SHP77 treated with DMSO at 0.1 percent for 48 hours (cell line): Measurements from ENCODE around the gene TSPAN18.

Source experiments
- DNase-seq: peaks from one replicate; lab custom pipeline; 2025; lab: John Stamatoyannopoulos, UW

TSPAN18 gene

GRCh38 chr11:44848203-44848962 is 121.6 kb downstream of the TSPAN18 start:
- no peak for DNase-seq

- DNase-seq = no peak
These were observed 122.2 kb downstream of the TSPAN18 start for GRCh38 chr11:44848963-44849350.

- DNase-seq = no peak
These were observed 122.7 kb downstream of the TSPAN18 start for GRCh38 chr11:44849424-44849823.

- DNase-seq = no peak
These were observed 123.2 kb downstream of the TSPAN18 start for GRCh38 chr11:44849922-44850321.

- DNase-seq = no peak
These were observed 124.7 kb downstream of the TSPAN18 start for GRCh38 chr11:44851496-44851895.

GRCh38 chr11:44852159-44852747 is 125.5 kb downstream of the TSPAN18 start:
- no peak for DNase-seq

GRCh38 chr11:44852952-44853351 is 126.2 kb downstream of the TSPAN18 start:
- DNase-seq = no peak

GRCh38 chr11:44853666-44854065 is 126.9 kb downstream of the TSPAN18 start:
- no peak for DNase-seq

- DNase-seq = no peak
These were observed 127.3 kb downstream of the TSPAN18 start for GRCh38 chr11:44854086-44854485.

GRCh38 chr11:44854741-44855492 is 128.2 kb downstream of the TSPAN18 start:
- DNase-seq = no peak

GRCh38 chr11:44855493-44855849 is 128.7 kb downstream of the TSPAN18 start:
- DNase-seq = no peak

GRCh38 chr11:44857490-44858090 is 130.8 kb downstream of the TSPAN18 start:
- DNase-seq = no peak

- no peak for DNase-seq
These were observed 132.2 kb downstream of the TSPAN18 start for GRCh38 chr11:44858796-44859527.

GRCh38 chr11:44859528-44859925 is 132.8 kb downstream of the TSPAN18 start:
- DNase-seq = no peak

GRCh38 chr11:44860346-44860745 is 133.6 kb downstream of the TSPAN18 start:
- no peak for DNase-seq

GRCh38 chr11:44861849-44862557 is 135.2 kb downstream of the TSPAN18 start:
- DNase-seq = no peak

- no peak for DNase-seq
These were observed 135.9 kb downstream of the TSPAN18 start for GRCh38 chr11:44862558-44863101.

GRCh38 chr11:44863231-44863630 is 136.5 kb downstream of the TSPAN18 start:
- DNase-seq = no peak

- DNase-seq = no peak
These were observed 139.1 kb downstream of the TSPAN18 start for GRCh38 chr11:44865866-44866272.

GRCh38 chr11:44866286-44866685 is 139.5 kb downstream of the TSPAN18 start:
- no peak for DNase-seq

GRCh38 chr11:44868021-44868420 is 141.3 kb downstream of the TSPAN18 start:
- DNase-seq = no peak
